ENCODE measurements around the gene RFTN1.

The RFTN1 gene

GRCh38 chr3:16332904-16333426, 180.5 kb downstream of the RFTN1 start:
- no peaks in the 10 kb centered on the region for H3K27me3 Mint-ChIP-seq

GRCh38 chr3:16331319-16331883, 182.1 kb downstream of the RFTN1 start:
- no peak for DNase-seq
- H3K27ac Mint-ChIP-seq = peak overlapping the region; percentile 2
- no peak overlapping the region for H3K4me3 Mint-ChIP-seq
- peaks cover 37% of the 10 kb centered on the region for H3K4me1 Mint-ChIP-seq (ENCODE audit: low read depth)
- H3K27me3 Mint-ChIP-seq = no peaks in the 10 kb centered on the region
- peaks cover 98% of the 10 kb centered on the region for H3K36me3 Mint-ChIP-seq (ENCODE audit: low read depth)
- H3K9me3 Mint-ChIP-seq = peaks cover 15% of the 10 kb centered on the region

More at GRCh38 chr3:16332904-16333426, 180.5 kb downstream of the RFTN1 start:
- DNase-seq = no peak
- H3K4me1 Mint-ChIP-seq (ENCODE audit: low read depth) = peaks cover 37% of the 10 kb centered on the region
- H3K9me3 Mint-ChIP-seq = peaks cover 15% of the 10 kb centered on the region
- H3K27ac Mint-ChIP-seq = no peak overlapping the region
- peaks cover 94% of the 10 kb centered on the region for H3K36me3 Mint-ChIP-seq (ENCODE audit: low read depth)
- H3K4me3 Mint-ChIP-seq = no peak overlapping the region

GRCh38 chr3:16330351-16330750, 183.1 kb downstream of the RFTN1 start:
- H3K27me3 Mint-ChIP-seq = no peaks in the 10 kb centered on the region
- H3K4me1 Mint-ChIP-seq (ENCODE audit: low read depth) = peaks cover 35% of the 10 kb centered on the region
- H3K9me3 Mint-ChIP-seq = peaks cover 15% of the 10 kb centered on the region
- no peak overlapping the region for H3K4me3 Mint-ChIP-seq
- no peak overlapping the region for H3K27ac Mint-ChIP-seq
- DNase-seq = no peak
- peaks cover 98% of the 10 kb centered on the region for H3K36me3 Mint-ChIP-seq (ENCODE audit: low read depth)

- DNase-seq = no peak
- Mint-ChIP-seq H3K9me3 (peaks cover 15% of the 10 kb centered on the region), H3K27ac (peak overlapping the region; percentile 86), H3K36me3 (ENCODE audit: low read depth) (peaks cover 98% of the 10 kb centered on the region), H3K4me1 (ENCODE audit: low read depth) (peaks cover 33% of the 10 kb centered on the region), H3K4me3 (no peak overlapping the region), H3K27me3 (no peaks in the 10 kb centered on the region)
Observed at GRCh38 chr3:16329826-16330129, 183.7 kb downstream of the RFTN1 start.

- DNase-seq = no peak
- peaks cover 97% of the 10 kb centered on the region for H3K36me3 Mint-ChIP-seq (ENCODE audit: low read depth)
Observed at GRCh38 chr3:16329036-16329825, 184.3 kb downstream of the RFTN1 start.

GRCh38 chr3:16328124-16328523, 185.4 kb downstream of the RFTN1 start:
- no peak for DNase-seq
- Mint-ChIP-seq H3K9me3 (peaks cover 15% of the 10 kb centered on the region), H3K27me3 (no peaks in the 10 kb centered on the region), H3K27ac (peak overlapping the region; percentile 86), H3K4me3 (no peak overlapping the region), H3K36me3 (ENCODE audit: low read depth) (peaks cover 96% of the 10 kb centered on the region), H3K4me1 (ENCODE audit: low read depth) (peaks cover 29% of the 10 kb centered on the region)

More at GRCh38 chr3:16329036-16329825, 184.3 kb downstream of the RFTN1 start:
- H3K4me1 Mint-ChIP-seq (ENCODE audit: low read depth) = peaks cover 29% of the 10 kb centered on the region
- peak overlapping the region; percentile 86 for H3K27ac Mint-ChIP-seq
- H3K4me3 Mint-ChIP-seq = no peak overlapping the region
- peaks cover 15% of the 10 kb centered on the region for H3K9me3 Mint-ChIP-seq
- H3K27me3 Mint-ChIP-seq = no peaks in the 10 kb centered on the region

- peaks cover 96% of the 10 kb centered on the region for H3K36me3 Mint-ChIP-seq (ENCODE audit: low read depth)
Observed at GRCh38 chr3:16326724-16327349, 186.7 kb downstream of the RFTN1 start.

GRCh38 chr3:16325850-16326249, 187.6 kb downstream of the RFTN1 start:
- no peak overlapping the region for H3K4me3 Mint-ChIP-seq
- H3K36me3 Mint-ChIP-seq (ENCODE audit: low read depth) = peaks cover 96% of the 10 kb centered on the region
- H3K4me1 Mint-ChIP-seq (ENCODE audit: low read depth) = peaks cover 36% of the 10 kb centered on the region
- H3K27me3 Mint-ChIP-seq = no peaks in the 10 kb centered on the region
- no peaks in the 10 kb centered on the region for H3K9me3 Mint-ChIP-seq
- no peak for DNase-seq
- H3K27ac Mint-ChIP-seq = peak overlapping the region; percentile 85

More at GRCh38 chr3:16326724-16327349, 186.7 kb downstream of the RFTN1 start:
- DNase-seq = no peak
- Mint-ChIP-seq H3K27me3 (no peaks in the 10 kb centered on the region), H3K4me1 (ENCODE audit: low read depth) (peaks cover 28% of the 10 kb centered on the region), H3K4me3 (no peak overlapping the region), H3K9me3 (peaks cover 6% of the 10 kb centered on the region), H3K27ac (peak overlapping the region; percentile 79)

GRCh38 chr3:16323737-16324136, 189.8 kb downstream of the RFTN1 start:
- Mint-ChIP-seq H3K4me1 (ENCODE audit: low read depth) (peaks cover 57% of the 10 kb centered on the region), H3K4me3 (no peak overlapping the region), H3K9me3 (no peaks in the 10 kb centered on the region), H3K27me3 (no peaks in the 10 kb centered on the region), H3K36me3 (ENCODE audit: low read depth) (peaks cover 96% of the 10 kb centered on the region), H3K27ac (peak overlapping the region; percentile 76)
- DNase-seq = no peak

GRCh38 chr3:16322189-16322588, 191.3 kb downstream of the RFTN1 start:
- no peaks in the 10 kb centered on the region for H3K27me3 Mint-ChIP-seq
- no peak for DNase-seq
- H3K36me3 Mint-ChIP-seq (ENCODE audit: low read depth) = peaks cover 97% of the 10 kb centered on the region
- H3K9me3 Mint-ChIP-seq = no peaks in the 10 kb centered on the region
- H3K27ac Mint-ChIP-seq = peak overlapping the region; percentile 93
- H3K4me1 Mint-ChIP-seq (ENCODE audit: low read depth) = peaks cover 72% of the 10 kb centered on the region
- H3K4me3 Mint-ChIP-seq = no peak overlapping the region

GRCh38 chr3:16320711-16321110, 192.8 kb downstream of the RFTN1 start:
- DNase-seq = no peak
- no peaks in the 10 kb centered on the region for H3K9me3 Mint-ChIP-seq
- no peak overlapping the region for H3K4me3 Mint-ChIP-seq
- H3K36me3 Mint-ChIP-seq (ENCODE audit: low read depth) = peaks cover 97% of the 10 kb centered on the region
- peaks cover 74% of the 10 kb centered on the region for H3K4me1 Mint-ChIP-seq (ENCODE audit: low read depth)
- H3K27me3 Mint-ChIP-seq = no peaks in the 10 kb centered on the region
- H3K27ac Mint-ChIP-seq = peak overlapping the region; percentile 93

GRCh38 chr3:16319723-16320122, 193.8 kb downstream of the RFTN1 start:
- no peak for DNase-seq
- Mint-ChIP-seq H3K4me1 (ENCODE audit: low read depth) (peaks cover 80% of the 10 kb centered on the region), H3K4me3 (no peak overlapping the region), H3K27me3 (no peaks in the 10 kb centered on the region), H3K36me3 (ENCODE audit: low read depth) (peaks cover 97% of the 10 kb centered on the region), H3K27ac (peak overlapping the region; percentile 93), H3K9me3 (no peaks in the 10 kb centered on the region)

- Mint-ChIP-seq H3K36me3 (ENCODE audit: low read depth) (peaks cover 98% of the 10 kb centered on the region), H3K4me1 (ENCODE audit: low read depth) (peaks cover 84% of the 10 kb centered on the region), H3K9me3 (no peaks in the 10 kb centered on the region), H3K4me3 (peak overlapping the region; percentile 10), H3K27ac (peak overlapping the region; percentile 93), H3K27me3 (no peaks in the 10 kb centered on the region)
- DNase-seq = peak; percentile 77
Observed at GRCh38 chr3:16319307-16319706, 194.2 kb downstream of the RFTN1 start.

GRCh38 chr3:16318176-16318575, 195.3 kb downstream of the RFTN1 start:
- Mint-ChIP-seq H3K27ac (peak overlapping the region; percentile 93), H3K4me1 (ENCODE audit: low read depth) (peaks cover 89% of the 10 kb centered on the region), H3K9me3 (no peaks in the 10 kb centered on the region), H3K36me3 (ENCODE audit: low read depth) (peaks cover 100% of the 10 kb centered on the region), H3K27me3 (no peaks in the 10 kb centered on the region), H3K4me3 (no peak overlapping the region)
- DNase-seq = no peak

GRCh38 chr3:16317561-16317945, 195.9 kb downstream of the RFTN1 start:
- H3K9me3 Mint-ChIP-seq = no peaks in the 10 kb centered on the region
- peaks cover 92% of the 10 kb centered on the region for H3K4me1 Mint-ChIP-seq (ENCODE audit: low read depth)
- H3K27me3 Mint-ChIP-seq = no peaks in the 10 kb centered on the region
- peaks cover 99% of the 10 kb centered on the region for H3K36me3 Mint-ChIP-seq (ENCODE audit: low read depth)
- H3K4me3 Mint-ChIP-seq = no peak overlapping the region
- DNase-seq = no peak
- peak overlapping the region; percentile 93 for H3K27ac Mint-ChIP-seq

All from activated T-cell treated with anti-CD3 and anti-CD28 coated beads, Interleukin-2, amount 50 U/mL, for 24 hours (primary cell).